GM23248 (cell line): ENCODE results near the gene DYRK1B. TPM values are rescaled to one million over a fixed set of nuclear protein-coding genes. Genes with fewer than 3 reads are reported as not detected.

Experiments used
- DNase-seq: peaks from one replicate; pipeline ENCODE4 v3.0.0-alpha.2; 2015
- H2AFZ ChIP-seq: fragments of 200-600 bp; sonication (generic); 2 replicates; pipeline ENCODE4 v1.6.1; 2016; ENCODE audit warnings: antibody characterized with exemption
- H3F3A ChIP-seq: fragments of 200-600 bp; sonication (generic); 2 replicates; pipeline ENCODE4 v1.6.1; 2016; ENCODE audit warnings: mild to moderate bottlenecking, antibody characterized with exemption, mixed run types; ENCODE audit not compliant: insufficient read depth
- H3K27ac ChIP-seq: fragments of 200-600 bp; sonication (generic); 2 replicates; pipeline ENCODE4 v1.5.1; 2016; ENCODE audit warnings: mild to moderate bottlenecking
- H3K27me3 ChIP-seq: fragments of 200-600 bp; sonication (generic); replicated peaks from 2 replicates; pipeline ENCODE4 v1.6.1; 2016; ENCODE audit warnings: mild to moderate bottlenecking; ENCODE audit not compliant: insufficient read depth
- H3K36me3 ChIP-seq: fragments of 200-600 bp; sonication (generic); 2 replicates; pipeline ENCODE4 v1.6.1; 2016; ENCODE audit warnings: low read depth, mild to moderate bottlenecking
- H3K4me1 ChIP-seq: fragments of 200-600 bp; sonication (generic); 2 replicates; pipeline ENCODE4 v1.6.1; 2016; ENCODE audit warnings: mild to moderate bottlenecking; ENCODE audit not compliant: insufficient read depth
- H3K4me2 ChIP-seq: fragments of 200-600 bp; sonication (generic); one replicate; pipeline ENCODE4 v1.6.1; 2016; ENCODE audit warnings: mild to moderate bottlenecking; ENCODE audit not compliant: unreplicated experiment
- H3K4me3 ChIP-seq: fragments of 200-600 bp; sonication (generic); 2 replicates; pipeline ENCODE4 v1.5.1; 2016; ENCODE audit warnings: mild to moderate bottlenecking
- H3K79me2 ChIP-seq: fragments of 200-600 bp; sonication (generic); 2 replicates; pipeline ENCODE4 v1.6.1; 2016; ENCODE audit warnings: mild to moderate bottlenecking; ENCODE audit not compliant: insufficient read depth
- H3K9ac ChIP-seq: fragments of 200-600 bp; sonication (generic); 2 replicates; pipeline ENCODE4 v1.6.1; 2016; ENCODE audit warnings: mild to moderate bottlenecking
- H3K9me2 ChIP-seq: fragments of 200-600 bp; sonication (generic); 2 replicates; pipeline ENCODE4 v1.6.1; 2016; ENCODE audit warnings: mixed run types, mild to moderate bottlenecking, moderate library complexity; ENCODE audit not compliant: insufficient read depth
- H3K9me3 ChIP-seq: fragments of 200-600 bp; sonication (generic); one replicate; pipeline ENCODE4 v1.6.1; 2017; ENCODE audit warnings: low read depth
- H4K20me1 ChIP-seq: fragments of 200-600 bp; sonication (generic); 2 replicates; pipeline ENCODE4 v1.6.0; 2016; ENCODE audit not compliant: insufficient read depth
- EZH2 ChIP-seq: fragments of 200-600 bp; sonication (generic); IDR thresholded peaks from 2 replicates; pipeline ENCODE4 v1.6.1; 2018; ENCODE audit warnings: antibody characterized with exemption, mild to moderate bottlenecking; ENCODE audit not compliant: insufficient read depth, poor library complexity, severe bottlenecking
- EZH2phosphoT487 ChIP-seq: fragments of 200-600 bp; sonication (generic); IDR thresholded peaks from 2 replicates; pipeline ENCODE4 v1.6.1; 2018; ENCODE audit warnings: antibody characterized with exemption, moderate library complexity, mild to moderate bottlenecking, low read depth; ENCODE audit not compliant: insufficient read depth
- WGBS, 2 experiments: methylation state at CpG; one replicate each; pipeline ENCODE4 v1.1.6; 2015 to 2017; ENCODE audit warnings: low lambda C conversion rate in 2 of 2, low coverage in 1 of 2; ENCODE audit errors: missing lambda C conversion rate in 2 of 2; 5-methylcytosine and 5-hydroxymethylcytosine counted together
- in situ Hi-C: fragments of 300-500 bp; cut with MboI; formaldehyde crosslinking; loops from 2 replicates; pipeline ENCODE4 v1.15.0; 2020
- polyA plus RNA-seq: library from polyadenylated mRNA; unstranded; fragments of >200 nt; fragmentation: Nextera tagmentation; extraction: Ambion mirVana; gene quantifications from 2 replicates; pipeline ENCODE4 v1.2.1, GENCODE V29; 2016
- total RNA-seq: library from RNA; depleted of rRNA; stranded (reverse); fragments of >200 nt; shearing (Covaris generic); gene quantifications from 2 replicates; pipeline ENCODE4 v1.2.3, GENCODE V29; 2014

DYRK1B gene
- total and polyA plus RNA-seq, 2 experiments from 2014 or later, result 11.1 to 14.9 TPM

- H3K4me2 ChIP-seq, result peak overlapping the region; percentile 99
- H3K9me2 ChIP-seq, result no peaks in the 10 kb centered on the region
- peak; percentile 69 for DNase-seq
- in situ Hi-C loops, result no loop called here
- H3K27ac ChIP-seq, result peak overlapping the region; percentile 72
- H3F3A ChIP-seq, result no peaks in the 10 kb centered on the region
- H3K9me3 ChIP-seq, result no peaks in the 10 kb centered on the region
- H3K27me3 ChIP-seq, result no peaks in the 10 kb centered on the region
- H3K4me1 ChIP-seq, result peaks cover 28% of the 10 kb centered on the region
- H3K79me2 ChIP-seq, result peaks cover 56% of the 10 kb centered on the region
- H3K9ac ChIP-seq, result peak overlapping the region; percentile 88
- H3K36me3 ChIP-seq, result no peaks in the 10 kb centered on the region
- TF ChIP-seq EZH2, result no peak
- no peak for TF ChIP-seq EZH2phosphoT487
- WGBS, 2 experiments, result 0 to 1% methylated on average over 17 of the region's 17 CpGs
- H3K4me3 ChIP-seq, result peak overlapping the region; percentile 92
- H2AFZ ChIP-seq, result peak overlapping the region; percentile 99
- no peaks in the 10 kb centered on the region for H4K20me1 ChIP-seq
Observed at GRCh38 chr19:39845584-39845932, 11.6 kb upstream of the DYRK1B start.

GRCh38 chr19:39845172-39845571, 11.2 kb upstream of the DYRK1B start:
- in situ Hi-C loops, result no loop called here
- Histone ChIP-seq H3K27ac (no peak overlapping the region), H3F3A (no peaks in the 10 kb centered on the region), H2AFZ (peak overlapping the region; percentile 99), H3K4me1 (peaks cover 28% of the 10 kb centered on the region), H3K9me2 (no peaks in the 10 kb centered on the region), H3K36me3 (no peaks in the 10 kb centered on the region), H3K79me2 (peaks cover 60% of the 10 kb centered on the region), H3K4me3 (peak overlapping the region; percentile 92), H4K20me1 (no peaks in the 10 kb centered on the region), H3K4me2 (peak overlapping the region; percentile 99), H3K27me3 (no peaks in the 10 kb centered on the region), H3K9ac (peak overlapping the region; percentile 88), H3K9me3 (no peaks in the 10 kb centered on the region)
- 8% methylated on average over 5 of the region's 5 CpGs for WGBS, 2 experiments
- peak; percentile 17 for DNase-seq
- TF ChIP-seq EZH2 (no peak), EZH2phosphoT487 (no peak)

- Histone ChIP-seq H2AFZ (peak overlapping the region; percentile 99), H3K79me2 (peaks cover 70% of the 10 kb centered on the region), H4K20me1 (no peaks in the 10 kb centered on the region), H3K4me2 (peak overlapping the region; percentile 99), H3F3A (no peaks in the 10 kb centered on the region), H3K4me1 (peaks cover 28% of the 10 kb centered on the region), H3K9me3 (no peaks in the 10 kb centered on the region), H3K4me3 (peak overlapping the region; percentile 92), H3K9me2 (no peaks in the 10 kb centered on the region), H3K27ac (peak overlapping the region; percentile 6; the same call in 1 of the 2 replicates), H3K9ac (peak overlapping the region; percentile 89), H3K27me3 (no peaks in the 10 kb centered on the region), H3K36me3 (no peaks in the 10 kb centered on the region)
- in situ Hi-C loops, result no loop called here
- TF ChIP-seq EZH2phosphoT487, result no peak
- no peak for TF ChIP-seq EZH2
- DNase-seq, result peak; percentile 70
- 32 to 44% methylated on average over 4 of the region's 4 CpGs for WGBS, 2 experiments
Observed at GRCh38 chr19:39843919-39844793, 10.2 kb upstream of the DYRK1B start.

GRCh38 chr19:39842693-39843435, 8.9 kb upstream of the DYRK1B start:
- Histone ChIP-seq H3K4me2 (peak overlapping the region; percentile 90), H3K36me3 (peaks cover 12% of the 10 kb centered on the region), H3F3A (no peaks in the 10 kb centered on the region), H3K9me3 (no peaks in the 10 kb centered on the region), H3K4me1 (peaks cover 28% of the 10 kb centered on the region), H2AFZ (no peak overlapping the region), H3K27ac (peak overlapping the region; percentile 74; the same call in 1 of the 2 replicates), H4K20me1 (no peaks in the 10 kb centered on the region), H3K27me3 (no peaks in the 10 kb centered on the region), H3K4me3 (peak overlapping the region; percentile 91), H3K79me2 (peaks cover 83% of the 10 kb centered on the region), H3K9me2 (no peaks in the 10 kb centered on the region), H3K9ac (peak overlapping the region; percentile 89; the same call in 1 of the 2 replicates)
- TF ChIP-seq EZH2phosphoT487, result no peak
- TF ChIP-seq EZH2, result no peak
- in situ Hi-C loops, result no loop called here
- 75 to 80% methylated on average over 7 of the region's 7 CpGs for WGBS, 2 experiments
- DNase-seq, result no peak
